ENCODE results near the gene BSN.

DNA sequence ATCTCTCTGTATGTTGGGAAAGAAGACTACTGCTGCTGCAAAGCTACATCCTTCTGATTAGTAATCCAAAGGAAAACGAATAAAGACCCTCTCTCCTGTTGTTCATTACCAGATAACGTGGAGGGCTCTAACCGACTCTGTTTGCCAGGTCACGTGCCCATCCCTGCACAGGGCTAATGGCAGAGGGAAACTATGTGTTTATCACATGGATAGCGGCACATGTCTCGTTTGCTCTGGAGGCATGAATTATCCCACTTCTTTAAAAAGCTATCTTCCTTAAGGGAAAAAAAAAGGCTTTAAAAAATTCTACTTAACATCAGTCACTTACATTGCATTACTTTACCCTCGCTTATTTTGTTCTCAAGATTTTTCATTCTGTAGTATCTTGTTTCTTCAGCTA lies 87.0 kb downstream of the BSN start:
- no peak for TF ChIP-seq EZH2 (IDR thresholded peaks at IDR 0.05; ENCODE audit: low read length)
- TF ChIP-seq, protein P1, sequence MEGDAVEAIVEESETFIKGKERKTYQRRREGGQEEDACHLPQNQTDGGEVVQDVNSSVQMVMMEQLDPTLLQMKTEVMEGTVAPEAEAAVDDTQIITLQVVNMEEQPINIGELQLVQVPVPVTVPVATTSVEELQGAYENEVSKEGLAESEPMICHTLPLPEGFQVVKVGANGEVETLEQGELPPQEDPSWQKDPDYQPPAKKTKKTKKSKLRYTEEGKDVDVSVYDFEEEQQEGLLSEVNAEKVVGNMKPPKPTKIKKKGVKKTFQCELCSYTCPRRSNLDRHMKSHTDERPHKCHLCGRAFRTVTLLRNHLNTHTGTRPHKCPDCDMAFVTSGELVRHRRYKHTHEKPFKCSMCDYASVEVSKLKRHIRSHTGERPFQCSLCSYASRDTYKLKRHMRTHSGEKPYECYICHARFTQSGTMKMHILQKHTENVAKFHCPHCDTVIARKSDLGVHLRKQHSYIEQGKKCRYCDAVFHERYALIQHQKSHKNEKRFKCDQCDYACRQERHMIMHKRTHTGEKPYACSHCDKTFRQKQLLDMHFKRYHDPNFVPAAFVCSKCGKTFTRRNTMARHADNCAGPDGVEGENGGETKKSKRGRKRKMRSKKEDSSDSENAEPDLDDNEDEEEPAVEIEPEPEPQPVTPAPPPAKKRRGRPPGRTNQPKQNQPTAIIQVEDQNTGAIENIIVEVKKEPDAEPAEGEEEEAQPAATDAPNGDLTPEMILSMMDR (optimal IDR thresholded peaks at IDR 0.05 in 1 of 3, IDR thresholded peaks at IDR 0.05 in 1 of 3, conservative IDR thresholded peaks at IDR 0.05 in 1 of 3; ENCODE audit: extremely low read depth in 1 of 3, insufficient read depth in 2 of 3, low read length in 3 of 3): no peak
